WTC11 (cell line): ENCODE results near the gene GPC5. TPM values are rescaled to one million over a fixed set of nuclear protein-coding genes. Genes with fewer than 3 reads are reported as not detected.
A peak's percentile ranks its signal among the peaks of the same experiment; 100 is the strongest.

Source experiments
- ATAC-seq: fragments of 200-7000 bp; cut with Tn5 transposase; 2 replicates; pipeline ENCODE4 v1.10.0; 2021; ENCODE audit warnings: mild to moderate bottlenecking, moderate library complexity
- CTCF ChIA-PET: fragments of 300-600 bp; sonication (Branson Sonifier 250); formaldehyde crosslinking; loops from one replicate; lab custom pipeline; 2021; ENCODE audit warnings: antibody characterized with exemption; lab: Charles Lee
- POLR2A ChIA-PET: fragments of 350-600 bp; sonication (Branson Sonifier 250); formaldehyde crosslinking; loops from one replicate; lab custom pipeline; 2021; ENCODE audit warnings: antibody characterized with exemption; lab: Charles Lee
- DNase-seq: peaks from one replicate; pipeline ENCODE4 v3.0.0; 2021; ENCODE audit warnings: low spot score
- H3K27ac Mint-ChIP-seq: 2 replicates; pipeline ENCODE4 v1.8.0; 2021; ENCODE audit warnings: mixed read lengths
- H3K27me3 Mint-ChIP-seq: 2 replicates; pipeline ENCODE4 v1.8.0; 2021; ENCODE audit warnings: low read depth, mild to moderate bottlenecking, moderate library complexity, mixed read lengths
- H3K36me3 Mint-ChIP-seq: 2 replicates; pipeline ENCODE4 v1.8.0; 2021; ENCODE audit warnings: mixed read lengths
- H3K4me1 Mint-ChIP-seq: 2 replicates; pipeline ENCODE4 v1.8.0; 2022; ENCODE audit warnings: mixed read lengths
- H3K4me3 Mint-ChIP-seq: 2 replicates; pipeline ENCODE4 v1.8.0; 2021; ENCODE audit warnings: mild to moderate bottlenecking, moderate library complexity, mixed read lengths
- H3K9me3 Mint-ChIP-seq: 2 replicates; pipeline ENCODE4 v1.8.0; 2021; ENCODE audit warnings: mixed read lengths
- ATF1 ChIP-seq: sonication (generic); formaldehyde crosslinking; IDR thresholded peaks from 2 replicates; pipeline ENCODE4 v1.8.1; 2023; ENCODE audit warnings: mild to moderate bottlenecking, moderate library complexity, missing genetic modification reagents
- ETV6 ChIP-seq: sonication (generic); formaldehyde crosslinking; IDR thresholded peaks from 2 replicates; pipeline ENCODE4 v1.8.1; 2022; ENCODE audit warnings: mild to moderate bottlenecking, missing genetic modification reagents
- NFE2L1 ChIP-seq: sonication (generic); formaldehyde crosslinking; IDR thresholded peaks from 2 replicates; pipeline ENCODE4 v1.8.1; 2023; ENCODE audit warnings: missing genetic modification reagents
- ZNF121 ChIP-seq: sonication (generic); formaldehyde crosslinking; IDR thresholded peaks from 2 replicates; pipeline ENCODE4 v1.8.0; 2023; ENCODE audit warnings: missing genetic modification reagents
- ZNF232 ChIP-seq: sonication (generic); formaldehyde crosslinking; IDR thresholded peaks from 2 replicates; pipeline ENCODE4 v1.8.0; 2022; ENCODE audit warnings: mild to moderate bottlenecking, missing genetic modification reagents
- ZNF423 ChIP-seq: fragments of 250-450 bp; sonication (Bioruptor Pico); IDR thresholded peaks from 2 replicates; pipeline ENCODE4 v2.1.2; 2022; ENCODE audit warnings: mild to moderate bottlenecking, moderate library complexity
- ZNF671 ChIP-seq: fragments of 250-450 bp; sonication (Bioruptor Pico); IDR thresholded peaks from 2 replicates; pipeline ENCODE4 v1.8.0; 2021; ENCODE audit warnings: mild to moderate bottlenecking
- total RNA-seq: library from RNA; stranded (reverse); gene quantifications from 3 replicates; pipeline ENCODE4 v1.2.3, GENCODE V29; 2021
- TF ChIP-seq, protein P1 (sequence below): sonication (generic); formaldehyde crosslinking; conservative IDR thresholded peaks from 2 replicates; pipeline ENCODE4 v1.8.1; 2023; ENCODE audit warnings: mild to moderate bottlenecking, low read depth, missing genetic modification reagents, moderate library complexity
- TF ChIP-seq, protein P2 (sequence below): sonication (generic); formaldehyde crosslinking; IDR thresholded peaks from 2 replicates; pipeline ENCODE4 v1.8.0; 2023; ENCODE audit warnings: missing genetic modification reagents
- TF ChIP-seq, protein P3 (sequence below): sonication (generic); formaldehyde crosslinking; IDR thresholded peaks from 2 replicates; pipeline ENCODE4 v1.8.0; 2022; ENCODE audit warnings: mild to moderate bottlenecking, missing genetic modification reagents
- TF ChIP-seq, protein P4 (sequence below): sonication (generic); formaldehyde crosslinking; IDR thresholded peaks from 2 replicates; pipeline ENCODE4 v1.8.0; 2022; ENCODE audit warnings: missing genetic modification reagents
- TF ChIP-seq, protein P5 (sequence below): sonication (generic); formaldehyde crosslinking; IDR thresholded peaks from 2 replicates; pipeline ENCODE4 v1.8.1; 2023; ENCODE audit warnings: mild to moderate bottlenecking, missing genetic modification reagents, borderline replicate concordance
- TF ChIP-seq, protein P6 (sequence below): fragments of 250-450 bp; sonication (Bioruptor Pico); IDR thresholded peaks from 2 replicates; pipeline ENCODE4 v2.1.2; 2022; ENCODE audit warnings: mild to moderate bottlenecking, moderate library complexity
- TF ChIP-seq, protein P7 (sequence below): sonication (generic); formaldehyde crosslinking; IDR thresholded peaks from 2 replicates; pipeline ENCODE4 v1.8.0; 2022; ENCODE audit warnings: mild to moderate bottlenecking, missing genetic modification reagents
- TF ChIP-seq, protein P8 (sequence below): sonication (generic); formaldehyde crosslinking; IDR thresholded peaks from 2 replicates; pipeline ENCODE4 v1.8.0; 2022; ENCODE audit warnings: mild to moderate bottlenecking, missing genetic modification reagents

GPC5 gene
- total RNA-seq, 1 experiment from 2014 or later: 0.46 TPM

DNA sequence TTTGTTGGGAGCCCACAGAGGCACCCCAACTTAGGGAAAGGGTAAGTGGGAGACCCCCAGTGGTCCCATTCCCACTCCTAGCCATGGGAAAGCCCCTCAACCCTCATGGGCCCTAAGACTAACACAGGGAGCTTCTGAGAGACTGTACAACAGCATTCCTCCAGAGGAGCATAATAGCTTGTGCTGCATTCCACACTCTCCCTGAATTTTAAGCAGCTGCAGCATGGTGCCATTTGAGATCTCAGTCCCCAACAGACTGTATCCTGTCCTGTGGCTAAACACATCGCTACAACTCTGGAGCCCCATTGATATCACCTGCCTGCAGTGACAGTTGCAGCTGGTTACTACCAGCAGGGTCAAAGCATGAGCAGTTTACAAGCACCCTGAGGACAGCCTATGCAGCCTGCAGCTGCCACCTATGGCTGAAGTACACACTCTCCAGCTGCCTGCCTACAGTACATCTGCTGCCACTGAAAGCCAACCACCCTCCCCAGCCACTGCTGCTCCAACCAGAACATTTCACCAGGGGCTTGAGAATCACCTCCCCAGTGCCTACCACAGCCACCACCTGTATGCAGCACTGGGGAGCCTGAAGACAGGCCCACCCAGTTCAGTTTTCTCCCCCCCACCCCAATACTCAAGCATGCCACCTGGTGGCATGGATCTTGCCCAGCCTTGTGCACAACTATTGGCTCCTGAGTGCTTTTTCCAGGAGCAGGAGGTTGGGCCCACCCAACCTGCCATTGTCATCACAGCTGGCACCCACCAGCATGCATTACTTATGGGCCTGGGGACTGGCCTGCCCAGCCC is 557.3 kb downstream of the GPC5 start:
- TF ChIP-seq ZNF423 (0 out of 2 replicates have a peak, but pooled peaks have one; percentile 10), ZNF671 (CRISPR knock-in tag) (no peak)
- TF ChIP-seq, all 79 proteins: peak for 1
- CTCF ChIA-PET: interaction anchor here (0.9 to 1.5 kb wide), 2 partner anchors 9 to 12 kb away, joined by 3 to 7 read pairs; no protein-coding TSS in a partner anchor
- Mint-ChIP-seq H3K27ac (no peak overlapping the region), H3K4me3 (no peak overlapping the region), H3K27me3 (no peaks in the 10 kb centered on the region), H3K36me3 (no peaks in the 10 kb centered on the region), H3K4me1 (no peaks in the 10 kb centered on the region), H3K9me3 (no peaks in the 10 kb centered on the region)
- DNase-seq: peak; percentile 14
- POLR2A ChIA-PET: no interaction called here
- peak; percentile 81 for ATAC-seq

DNA sequence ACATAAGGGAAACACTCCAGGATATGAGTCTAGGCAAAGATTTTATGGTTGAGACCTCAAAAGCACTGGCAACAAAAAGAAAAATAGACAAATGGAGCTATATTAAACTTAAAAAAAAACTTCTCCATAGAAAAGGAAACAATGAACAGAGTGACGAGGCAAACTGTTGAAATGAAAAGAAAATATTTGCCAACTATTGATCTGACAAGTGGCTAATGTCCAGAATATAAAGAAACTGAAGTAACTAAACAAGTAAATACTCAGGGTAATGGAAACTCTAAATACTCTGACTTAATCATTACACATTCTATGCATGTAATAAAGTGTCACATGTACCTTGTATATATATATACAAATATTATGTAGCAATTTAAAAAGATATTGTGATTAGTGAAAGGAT is 562.5 kb downstream of the GPC5 start:
- Mint-ChIP-seq H3K4me1 (no peaks in the 10 kb centered on the region), H3K27ac (no peak overlapping the region), H3K4me3 (no peak overlapping the region), H3K9me3 (peaks cover 17% of the 10 kb centered on the region), H3K36me3 (no peaks in the 10 kb centered on the region), H3K27me3 (no peaks in the 10 kb centered on the region)
- ATAC-seq (no peak), DNase-seq (no peak)
- ChIA-PET CTCF (interaction anchor here (0.6 kb wide), 1 partner anchor 103 kb away, joined by 3 read pairs; no protein-coding TSS in a partner anchor), POLR2A (no interaction called here)
- TF ChIP-seq ETV6 (CRISPR knock-in tag) (no peak), ATF1 (CRISPR knock-in tag) (no peak), ZNF232 (no peak), ZNF121 (CRISPR knock-in tag) (no peak), NFE2L1 (CRISPR knock-in tag) (no peak)
- TF ChIP-seq, protein P1, sequence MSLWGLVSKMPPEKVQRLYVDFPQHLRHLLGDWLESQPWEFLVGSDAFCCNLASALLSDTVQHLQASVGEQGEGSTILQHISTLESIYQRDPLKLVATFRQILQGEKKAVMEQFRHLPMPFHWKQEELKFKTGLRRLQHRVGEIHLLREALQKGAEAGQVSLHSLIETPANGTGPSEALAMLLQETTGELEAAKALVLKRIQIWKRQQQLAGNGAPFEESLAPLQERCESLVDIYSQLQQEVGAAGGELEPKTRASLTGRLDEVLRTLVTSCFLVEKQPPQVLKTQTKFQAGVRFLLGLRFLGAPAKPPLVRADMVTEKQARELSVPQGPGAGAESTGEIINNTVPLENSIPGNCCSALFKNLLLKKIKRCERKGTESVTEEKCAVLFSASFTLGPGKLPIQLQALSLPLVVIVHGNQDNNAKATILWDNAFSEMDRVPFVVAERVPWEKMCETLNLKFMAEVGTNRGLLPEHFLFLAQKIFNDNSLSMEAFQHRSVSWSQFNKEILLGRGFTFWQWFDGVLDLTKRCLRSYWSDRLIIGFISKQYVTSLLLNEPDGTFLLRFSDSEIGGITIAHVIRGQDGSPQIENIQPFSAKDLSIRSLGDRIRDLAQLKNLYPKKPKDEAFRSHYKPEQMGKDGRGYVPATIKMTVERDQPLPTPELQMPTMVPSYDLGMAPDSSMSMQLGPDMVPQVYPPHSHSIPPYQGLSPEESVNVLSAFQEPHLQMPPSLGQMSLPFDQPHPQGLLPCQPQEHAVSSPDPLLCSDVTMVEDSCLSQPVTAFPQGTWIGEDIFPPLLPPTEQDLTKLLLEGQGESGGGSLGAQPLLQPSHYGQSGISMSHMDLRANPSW: no peak
- TF ChIP-seq, protein P2, sequence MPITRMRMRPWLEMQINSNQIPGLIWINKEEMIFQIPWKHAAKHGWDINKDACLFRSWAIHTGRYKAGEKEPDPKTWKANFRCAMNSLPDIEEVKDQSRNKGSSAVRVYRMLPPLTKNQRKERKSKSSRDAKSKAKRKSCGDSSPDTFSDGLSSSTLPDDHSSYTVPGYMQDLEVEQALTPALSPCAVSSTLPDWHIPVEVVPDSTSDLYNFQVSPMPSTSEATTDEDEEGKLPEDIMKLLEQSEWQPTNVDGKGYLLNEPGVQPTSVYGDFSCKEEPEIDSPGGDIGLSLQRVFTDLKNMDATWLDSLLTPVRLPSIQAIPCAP: no peak
- TF ChIP-seq, protein P3, sequence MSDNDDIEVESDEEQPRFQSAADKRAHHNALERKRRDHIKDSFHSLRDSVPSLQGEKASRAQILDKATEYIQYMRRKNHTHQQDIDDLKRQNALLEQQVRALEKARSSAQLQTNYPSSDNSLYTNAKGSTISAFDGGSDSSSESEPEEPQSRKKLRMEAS (CRISPR knock-in tag): no peak
- TF ChIP-seq, protein P4, sequence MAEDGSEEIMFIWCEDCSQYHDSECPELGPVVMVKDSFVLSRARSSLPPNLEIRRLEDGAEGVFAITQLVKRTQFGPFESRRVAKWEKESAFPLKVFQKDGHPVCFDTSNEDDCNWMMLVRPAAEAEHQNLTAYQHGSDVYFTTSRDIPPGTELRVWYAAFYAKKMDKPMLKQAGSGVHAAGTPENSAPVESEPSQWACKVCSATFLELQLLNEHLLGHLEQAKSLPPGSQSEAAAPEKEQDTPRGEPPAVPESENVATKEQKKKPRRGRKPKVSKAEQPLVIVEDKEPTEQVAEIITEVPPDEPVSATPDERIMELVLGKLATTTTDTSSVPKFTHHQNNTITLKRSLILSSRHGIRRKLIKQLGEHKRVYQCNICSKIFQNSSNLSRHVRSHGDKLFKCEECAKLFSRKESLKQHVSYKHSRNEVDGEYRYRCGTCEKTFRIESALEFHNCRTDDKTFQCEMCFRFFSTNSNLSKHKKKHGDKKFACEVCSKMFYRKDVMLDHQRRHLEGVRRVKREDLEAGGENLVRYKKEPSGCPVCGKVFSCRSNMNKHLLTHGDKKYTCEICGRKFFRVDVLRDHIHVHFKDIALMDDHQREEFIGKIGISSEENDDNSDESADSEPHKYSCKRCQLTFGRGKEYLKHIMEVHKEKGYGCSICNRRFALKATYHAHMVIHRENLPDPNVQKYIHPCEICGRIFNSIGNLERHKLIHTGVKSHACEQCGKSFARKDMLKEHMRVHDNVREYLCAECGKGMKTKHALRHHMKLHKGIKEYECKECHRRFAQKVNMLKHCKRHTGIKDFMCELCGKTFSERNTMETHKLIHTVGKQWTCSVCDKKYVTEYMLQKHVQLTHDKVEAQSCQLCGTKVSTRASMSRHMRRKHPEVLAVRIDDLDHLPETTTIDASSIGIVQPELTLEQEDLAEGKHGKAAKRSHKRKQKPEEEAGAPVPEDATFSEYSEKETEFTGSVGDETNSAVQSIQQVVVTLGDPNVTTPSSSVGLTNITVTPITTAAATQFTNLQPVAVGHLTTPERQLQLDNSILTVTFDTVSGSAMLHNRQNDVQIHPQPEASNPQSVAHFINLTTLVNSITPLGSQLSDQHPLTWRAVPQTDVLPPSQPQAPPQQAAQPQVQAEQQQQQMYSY (CRISPR knock-in tag): no peak
- TF ChIP-seq, protein P5, sequence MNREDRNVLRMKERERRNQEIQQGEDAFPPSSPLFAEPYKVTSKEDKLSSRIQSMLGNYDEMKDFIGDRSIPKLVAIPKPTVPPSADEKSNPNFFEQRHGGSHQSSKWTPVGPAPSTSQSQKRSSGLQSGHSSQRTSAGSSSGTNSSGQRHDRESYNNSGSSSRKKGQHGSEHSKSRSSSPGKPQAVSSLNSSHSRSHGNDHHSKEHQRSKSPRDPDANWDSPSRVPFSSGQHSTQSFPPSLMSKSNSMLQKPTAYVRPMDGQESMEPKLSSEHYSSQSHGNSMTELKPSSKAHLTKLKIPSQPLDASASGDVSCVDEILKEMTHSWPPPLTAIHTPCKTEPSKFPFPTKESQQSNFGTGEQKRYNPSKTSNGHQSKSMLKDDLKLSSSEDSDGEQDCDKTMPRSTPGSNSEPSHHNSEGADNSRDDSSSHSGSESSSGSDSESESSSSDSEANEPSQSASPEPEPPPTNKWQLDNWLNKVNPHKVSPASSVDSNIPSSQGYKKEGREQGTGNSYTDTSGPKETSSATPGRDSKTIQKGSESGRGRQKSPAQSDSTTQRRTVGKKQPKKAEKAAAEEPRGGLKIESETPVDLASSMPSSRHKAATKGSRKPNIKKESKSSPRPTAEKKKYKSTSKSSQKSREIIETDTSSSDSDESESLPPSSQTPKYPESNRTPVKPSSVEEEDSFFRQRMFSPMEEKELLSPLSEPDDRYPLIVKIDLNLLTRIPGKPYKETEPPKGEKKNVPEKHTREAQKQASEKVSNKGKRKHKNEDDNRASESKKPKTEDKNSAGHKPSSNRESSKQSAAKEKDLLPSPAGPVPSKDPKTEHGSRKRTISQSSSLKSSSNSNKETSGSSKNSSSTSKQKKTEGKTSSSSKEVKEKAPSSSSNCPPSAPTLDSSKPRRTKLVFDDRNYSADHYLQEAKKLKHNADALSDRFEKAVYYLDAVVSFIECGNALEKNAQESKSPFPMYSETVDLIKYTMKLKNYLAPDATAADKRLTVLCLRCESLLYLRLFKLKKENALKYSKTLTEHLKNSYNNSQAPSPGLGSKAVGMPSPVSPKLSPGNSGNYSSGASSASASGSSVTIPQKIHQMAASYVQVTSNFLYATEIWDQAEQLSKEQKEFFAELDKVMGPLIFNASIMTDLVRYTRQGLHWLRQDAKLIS: no peak
- TF ChIP-seq, protein P6, sequence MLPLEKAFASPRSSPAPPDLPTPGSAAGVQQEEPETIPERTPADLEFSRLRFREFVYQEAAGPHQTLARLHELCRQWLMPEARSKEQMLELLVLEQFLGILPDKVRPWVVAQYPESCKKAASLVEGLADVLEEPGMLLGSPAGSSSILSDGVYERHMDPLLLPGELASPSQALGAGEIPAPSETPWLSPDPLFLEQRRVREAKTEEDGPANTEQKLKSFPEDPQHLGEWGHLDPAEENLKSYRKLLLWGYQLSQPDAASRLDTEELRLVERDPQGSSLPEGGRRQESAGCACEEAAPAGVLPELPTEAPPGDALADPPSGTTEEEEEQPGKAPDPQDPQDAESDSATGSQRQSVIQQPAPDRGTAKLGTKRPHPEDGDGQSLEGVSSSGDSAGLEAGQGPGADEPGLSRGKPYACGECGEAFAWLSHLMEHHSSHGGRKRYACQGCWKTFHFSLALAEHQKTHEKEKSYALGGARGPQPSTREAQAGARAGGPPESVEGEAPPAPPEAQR (CRISPR knock-in tag): no peak
- TF ChIP-seq, protein P7, sequence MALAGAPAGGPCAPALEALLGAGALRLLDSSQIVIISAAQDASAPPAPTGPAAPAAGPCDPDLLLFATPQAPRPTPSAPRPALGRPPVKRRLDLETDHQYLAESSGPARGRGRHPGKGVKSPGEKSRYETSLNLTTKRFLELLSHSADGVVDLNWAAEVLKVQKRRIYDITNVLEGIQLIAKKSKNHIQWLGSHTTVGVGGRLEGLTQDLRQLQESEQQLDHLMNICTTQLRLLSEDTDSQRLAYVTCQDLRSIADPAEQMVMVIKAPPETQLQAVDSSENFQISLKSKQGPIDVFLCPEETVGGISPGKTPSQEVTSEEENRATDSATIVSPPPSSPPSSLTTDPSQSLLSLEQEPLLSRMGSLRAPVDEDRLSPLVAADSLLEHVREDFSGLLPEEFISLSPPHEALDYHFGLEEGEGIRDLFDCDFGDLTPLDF (CRISPR knock-in tag): no peak
- TF ChIP-seq, protein P8, sequence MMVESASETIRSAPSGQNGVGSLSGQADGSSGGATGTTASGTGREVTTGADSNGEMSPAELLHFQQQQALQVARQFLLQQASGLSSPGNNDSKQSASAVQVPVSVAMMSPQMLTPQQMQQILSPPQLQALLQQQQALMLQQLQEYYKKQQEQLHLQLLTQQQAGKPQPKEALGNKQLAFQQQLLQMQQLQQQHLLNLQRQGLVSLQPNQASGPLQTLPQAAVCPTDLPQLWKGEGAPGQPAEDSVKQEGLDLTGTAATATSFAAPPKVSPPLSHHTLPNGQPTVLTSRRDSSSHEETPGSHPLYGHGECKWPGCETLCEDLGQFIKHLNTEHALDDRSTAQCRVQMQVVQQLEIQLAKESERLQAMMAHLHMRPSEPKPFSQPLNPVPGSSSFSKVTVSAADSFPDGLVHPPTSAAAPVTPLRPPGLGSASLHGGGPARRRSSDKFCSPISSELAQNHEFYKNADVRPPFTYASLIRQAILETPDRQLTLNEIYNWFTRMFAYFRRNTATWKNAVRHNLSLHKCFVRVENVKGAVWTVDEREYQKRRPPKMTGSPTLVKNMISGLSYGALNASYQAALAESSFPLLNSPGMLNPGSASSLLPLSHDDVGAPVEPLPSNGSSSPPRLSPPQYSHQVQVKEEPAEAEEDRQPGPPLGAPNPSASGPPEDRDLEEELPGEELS (CRISPR knock-in tag): no peak
